NCI-H82 (cell line): ENCODE results near the gene WNT3.
A peak's percentile ranks its signal among the peaks of the same experiment; 100 is the strongest.

Experiments used
- DNase-seq: peaks from one replicate; lab custom pipeline; 2025; lab: John Stamatoyannopoulos, UW

Gene WNT3

DNA sequence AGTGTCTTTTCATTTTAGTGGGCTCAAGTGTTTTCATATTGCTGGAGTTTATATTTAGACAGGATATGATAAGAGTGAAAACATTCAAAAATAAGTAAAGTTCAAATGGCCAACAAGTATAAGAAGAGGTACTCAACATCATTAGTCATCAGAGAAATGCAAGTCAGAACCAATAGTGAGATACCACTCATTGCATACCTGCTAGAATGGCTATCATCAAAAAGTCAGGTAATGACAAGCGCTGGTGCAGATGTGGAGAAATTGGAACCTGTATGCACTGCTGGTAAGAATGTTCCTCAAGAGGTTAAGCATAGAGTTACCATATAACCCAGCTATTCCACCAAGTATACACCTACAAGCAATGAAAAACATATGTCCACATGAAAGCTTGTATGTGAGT, 87.8 kb downstream of the WNT3 start:
- DNase-seq = no peak

DNA sequence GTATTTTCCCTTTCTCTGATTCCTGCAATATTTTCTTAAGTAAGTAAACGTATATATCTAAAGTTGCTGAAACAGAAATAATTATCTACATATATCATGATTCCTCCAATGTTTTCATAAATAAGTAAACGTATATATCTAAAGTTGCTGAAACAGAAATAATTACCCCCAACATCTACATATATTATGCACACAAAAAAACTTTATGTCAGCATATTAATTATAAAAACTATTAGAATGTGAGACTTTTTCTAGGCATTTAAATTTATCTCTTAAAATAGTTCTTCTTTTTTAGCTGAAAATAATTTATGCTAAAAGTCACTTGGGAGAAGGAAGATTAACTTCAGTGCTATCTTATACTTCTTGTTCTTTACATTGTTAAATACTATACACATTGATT, 88.5 kb downstream of the WNT3 start:
- no peak for DNase-seq

DNA sequence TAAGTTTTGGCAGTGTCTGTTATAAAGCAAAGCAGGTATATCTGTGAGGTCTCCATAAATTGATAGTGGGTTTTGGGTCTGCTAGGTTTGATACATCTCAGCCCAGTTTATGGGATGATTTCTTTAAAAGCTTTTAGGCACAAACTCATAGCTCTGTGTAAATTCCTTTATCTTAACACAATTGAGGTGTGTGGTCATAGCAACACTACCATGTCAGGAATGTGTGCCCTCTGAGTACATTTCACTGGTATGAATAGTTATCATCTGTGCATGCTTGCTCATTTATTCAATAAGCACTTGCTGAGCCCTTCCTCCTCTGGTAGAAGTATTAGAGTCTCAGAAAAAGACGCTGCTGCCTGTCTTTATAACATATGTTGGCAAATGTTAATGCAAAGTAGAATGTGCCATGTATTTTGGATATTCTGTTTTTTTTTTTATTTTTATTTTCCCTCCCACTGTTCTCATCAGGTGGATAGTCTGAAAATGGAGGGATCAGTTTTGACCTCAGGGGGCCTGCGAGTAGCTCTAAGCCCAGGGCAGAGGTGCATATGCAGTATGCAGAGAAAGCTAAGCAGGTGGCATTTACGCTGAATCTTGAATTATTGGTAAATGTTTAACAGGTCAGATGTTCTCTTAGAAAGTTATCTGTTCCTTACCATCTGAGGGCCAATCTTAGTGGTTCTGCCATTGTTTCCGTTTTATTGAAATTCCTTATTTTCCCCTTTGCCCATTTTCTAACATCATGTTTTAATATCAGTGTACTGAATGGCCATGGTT, 90.7 kb downstream of the WNT3 start:
- DNase-seq = no peak

DNA sequence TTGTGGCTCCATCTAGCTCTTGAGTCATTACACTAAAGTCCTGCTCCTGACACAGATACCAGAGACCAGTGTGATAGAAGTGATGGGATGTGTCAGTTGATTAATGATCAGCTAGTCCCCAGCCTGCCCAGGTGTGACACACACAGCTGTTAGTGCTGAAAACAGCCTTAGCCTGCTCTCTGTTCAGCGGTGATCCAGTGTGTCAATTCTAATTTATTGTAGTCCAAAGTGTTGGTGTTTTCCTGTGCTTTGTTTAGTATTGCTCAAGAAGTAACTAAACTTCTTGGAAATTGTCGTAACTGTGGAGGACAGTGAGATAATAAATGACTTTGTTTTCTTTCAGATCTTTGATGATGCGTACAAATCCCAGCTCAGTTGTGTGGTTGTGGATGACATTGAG, 92.3 kb downstream of the WNT3 start:
- peak; percentile 23 for DNase-seq

DNA sequence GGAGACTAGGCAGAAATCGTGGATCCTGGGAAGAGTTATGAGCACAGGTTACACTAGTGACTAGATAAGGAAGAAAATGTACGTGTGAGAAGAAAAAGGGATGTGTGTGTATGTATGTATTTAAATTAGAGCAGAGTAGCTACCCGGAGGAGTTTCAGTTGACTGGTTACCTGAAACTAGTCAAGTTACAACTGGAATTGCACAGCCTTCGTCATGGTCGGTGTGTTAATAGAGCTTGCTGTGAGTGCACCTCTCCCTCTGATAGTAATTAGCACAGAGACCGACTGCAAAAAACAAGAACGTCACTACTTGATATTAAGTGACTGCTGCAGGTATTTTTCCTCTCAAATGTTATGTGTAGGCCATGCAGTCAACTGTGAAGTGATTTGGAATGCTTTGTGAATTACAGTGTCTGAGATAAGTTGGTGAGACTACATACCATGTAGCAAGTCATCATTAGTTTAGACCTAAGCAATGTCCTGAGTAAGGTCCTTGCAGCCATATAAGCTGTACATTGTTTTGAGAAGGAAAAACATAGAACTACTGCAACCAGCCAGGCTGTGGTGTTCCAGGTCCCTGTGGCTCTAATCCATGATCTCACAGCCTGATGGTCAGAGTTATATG, 95.7 kb downstream of the WNT3 start:
- no peak for DNase-seq

DNA sequence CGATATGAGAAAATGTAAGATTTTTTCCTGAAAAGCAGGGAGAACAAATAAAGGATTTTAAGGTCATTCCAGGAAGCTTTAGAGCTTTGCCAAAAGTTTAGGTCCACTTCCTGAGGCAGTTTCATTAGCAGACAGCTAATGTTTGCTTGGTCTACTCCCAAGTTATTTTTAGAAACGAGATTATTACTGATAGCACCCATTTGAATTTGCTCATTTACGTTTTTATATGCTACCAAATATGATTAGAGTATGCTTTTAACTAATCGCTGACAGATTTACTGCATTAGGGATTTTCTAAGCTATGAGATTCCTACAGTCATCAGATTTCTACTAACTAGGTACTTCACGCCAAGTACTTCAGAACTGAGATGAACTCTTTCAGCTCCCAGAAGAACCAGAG, 98.1 kb downstream of the WNT3 start:
- DNase-seq = no peak

DNA sequence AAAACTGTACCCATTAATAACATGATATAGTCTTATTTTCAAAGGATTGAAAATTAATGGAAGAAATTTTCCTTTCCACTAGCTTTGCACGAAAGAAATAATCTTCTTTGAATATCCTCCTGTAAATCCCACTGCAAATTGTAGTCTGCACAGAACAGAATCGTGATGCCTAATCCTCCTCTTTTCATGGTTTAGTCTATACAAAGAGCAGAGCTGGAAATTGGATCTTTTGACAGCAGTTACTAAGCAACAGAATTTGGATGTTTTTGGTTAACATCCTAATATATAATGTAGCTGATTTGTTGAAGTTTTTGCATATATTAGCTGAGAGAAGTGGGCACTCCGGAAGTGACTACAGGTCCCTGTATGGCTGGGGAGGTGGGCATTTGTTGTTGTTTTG, 98.6 kb downstream of the WNT3 start:
- peak; percentile 36 for DNase-seq

DNA sequence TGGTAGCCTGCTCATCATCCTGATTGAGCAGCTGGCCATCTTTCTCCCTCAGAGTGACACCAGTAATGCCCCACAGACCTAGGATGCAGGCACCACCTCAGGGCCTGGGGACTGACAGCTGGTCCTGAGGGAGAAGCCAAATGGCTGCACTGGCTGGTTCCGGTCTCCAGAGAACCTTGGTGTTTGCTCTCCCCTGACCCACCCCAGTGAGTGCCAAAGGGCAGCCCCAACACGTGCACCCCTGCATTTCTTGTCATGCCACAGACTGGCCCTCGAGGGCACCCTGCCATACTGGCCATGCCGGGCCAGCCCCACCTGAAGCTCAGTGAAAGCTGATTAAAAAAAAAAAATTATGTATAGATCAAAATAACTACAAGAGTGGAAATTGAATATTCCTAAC, 100.5 kb downstream of the WNT3 start:
- no peak for DNase-seq
